GM18507 (cell line): ENCODE data around the gene DMD.
"Not testable (repeated sequence)": the region's sequence is repeated elsewhere in the genome, so short reads cannot be mapped to it uniquely, and the experiment has no call there.

ENCODE experiments used
- DNase-seq: peaks from one replicate; pipeline ENCODE4 v3.0.0; 2011; ENCODE audit warnings: low read depth; ENCODE audit not compliant: insufficient read length; ENCODE audit errors: extremely low spot score
- FAIRE-seq: peaks from 2 replicates; lab custom pipeline; 2011; peaks lifted over from hg19 to GRCh38; lab: Jason Lieb, UNC

The DMD gene

DNA sequence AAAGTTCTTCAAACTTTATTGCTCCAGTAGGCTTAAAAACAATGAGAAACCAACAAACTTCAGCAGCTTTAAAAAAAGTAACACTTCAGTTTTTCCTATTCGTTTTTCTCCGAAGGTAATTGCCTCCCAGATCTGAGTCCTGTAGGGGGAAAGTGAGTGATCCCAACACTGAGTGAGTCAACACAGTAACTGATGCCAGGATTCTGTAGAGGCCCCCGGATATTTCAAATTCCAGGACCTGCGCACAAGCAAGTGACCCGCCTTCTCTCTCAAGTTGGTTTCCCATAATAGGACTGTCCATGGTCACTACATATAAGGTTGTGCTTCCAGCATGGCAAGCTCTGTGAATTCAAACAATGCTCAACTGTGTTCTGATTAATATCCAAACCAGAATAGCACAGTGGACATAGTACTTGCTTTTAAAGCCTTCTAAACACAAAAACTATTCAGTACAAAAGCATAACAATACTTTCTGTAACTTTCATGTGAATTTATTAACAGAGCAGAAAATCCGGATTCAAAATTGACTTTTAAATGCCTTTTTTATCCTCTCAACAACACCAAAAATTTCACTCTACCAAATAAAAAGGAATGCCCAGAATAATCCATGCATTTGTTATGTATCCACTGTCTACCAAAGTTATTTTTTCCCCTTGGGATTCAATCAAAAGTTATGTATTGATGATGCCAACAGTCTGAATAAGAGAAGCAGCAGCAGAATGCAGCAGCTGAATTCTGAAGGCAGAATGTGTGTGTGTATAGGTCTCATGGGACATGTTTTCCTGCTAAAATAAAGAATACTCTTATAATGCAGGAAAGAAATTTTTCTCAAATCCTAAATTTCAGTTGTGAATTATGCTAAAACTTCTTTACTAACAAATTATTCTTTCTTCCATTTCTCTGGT lies at the start of gene DMD:
DMD (minus strand) TSS at position 194 of the 905 bp plus-strand sequence. CDS start 237 bp downstream, outside the sequence.
- no peak for FAIRE-seq
- DNase-seq, result no peak

DNA sequence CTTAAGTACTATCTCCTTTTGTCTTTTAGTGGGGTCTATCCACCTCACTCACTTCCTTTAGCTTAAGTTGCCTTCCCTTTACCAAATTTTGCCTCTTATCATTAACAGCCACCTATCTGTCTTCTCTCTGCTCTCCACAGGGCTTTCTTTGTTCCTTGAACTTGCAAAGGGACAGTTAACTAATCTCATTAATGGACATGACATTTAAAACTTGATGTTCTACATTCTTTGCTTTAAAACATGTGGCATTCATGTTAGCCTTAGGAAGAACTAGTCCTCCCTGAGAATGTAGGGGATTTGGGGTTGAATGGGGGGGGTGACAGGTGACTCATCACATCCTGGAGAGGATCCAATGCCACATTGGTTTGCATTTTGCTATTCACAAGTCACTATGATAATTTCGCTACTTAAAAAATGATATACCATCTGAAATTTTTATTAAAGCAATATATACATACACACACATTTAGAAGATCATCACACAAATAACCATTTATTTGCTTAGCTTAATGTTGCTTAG lies 41.0 kb upstream of the DMD start:
- DNase-seq (no peak), FAIRE-seq (no peak)

DNA sequence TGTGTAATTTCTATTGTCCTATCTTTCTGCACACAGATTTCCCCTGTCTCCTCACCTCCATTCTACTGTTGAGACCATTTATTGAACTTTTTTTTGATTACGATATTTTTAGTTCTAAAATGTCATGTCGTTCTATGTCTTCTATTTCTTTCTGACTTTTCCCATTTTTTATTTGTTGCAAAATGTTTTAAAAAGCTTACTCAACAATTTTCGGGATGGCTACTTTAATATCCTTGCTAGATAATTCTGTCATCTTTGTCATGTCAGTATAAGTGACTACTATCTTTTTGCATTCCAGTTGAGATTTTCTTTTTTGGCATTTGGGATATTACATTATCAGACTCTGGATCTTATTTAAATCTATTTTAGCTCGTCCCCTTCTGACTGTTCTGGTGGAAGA lies 7.5 kb upstream of the DMD start:
- FAIRE-seq (no peak), DNase-seq (no peak)

DNA sequence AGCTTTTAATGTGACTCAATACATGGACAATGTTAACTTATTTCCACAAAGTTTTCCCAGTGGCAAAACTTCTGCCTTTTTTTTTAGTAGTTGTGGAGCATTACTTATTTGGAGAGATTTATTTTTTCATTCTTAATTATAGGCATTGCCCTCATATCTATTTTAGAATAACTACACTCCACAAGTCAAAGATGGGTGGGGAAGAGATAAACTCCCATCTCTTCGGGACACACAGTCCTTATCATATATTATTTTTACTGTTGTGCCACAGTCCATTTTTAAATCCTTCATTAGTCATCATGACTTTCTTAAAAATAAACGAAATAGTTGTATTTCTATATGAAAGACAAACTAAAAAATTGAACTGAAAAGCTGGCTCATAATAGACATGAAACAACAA lies 1.2 kb downstream of the DMD start:
- FAIRE-seq (no peak), DNase-seq (no peak)

DNA sequence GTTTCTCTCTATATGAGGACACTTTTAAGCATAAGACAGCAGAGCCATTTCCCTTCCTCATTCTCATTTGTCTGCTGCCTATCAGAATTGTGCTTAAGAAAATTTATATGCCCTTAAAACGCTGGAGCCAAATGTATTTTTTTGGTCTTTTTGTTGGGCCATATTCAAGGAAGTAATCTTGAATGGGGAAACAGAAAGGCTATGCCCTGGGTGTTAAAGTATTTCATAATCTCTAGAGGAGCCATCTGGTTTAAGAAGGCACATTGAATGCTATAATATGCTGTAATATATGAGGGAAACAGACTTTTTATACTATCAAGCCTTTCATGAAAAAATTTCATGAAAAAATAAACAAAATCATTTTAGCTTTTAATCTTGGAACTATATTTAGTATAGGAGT lies 4.3 kb downstream of the DMD start:
- FAIRE-seq, result no peak
- DNase-seq, result no peak

DNA sequence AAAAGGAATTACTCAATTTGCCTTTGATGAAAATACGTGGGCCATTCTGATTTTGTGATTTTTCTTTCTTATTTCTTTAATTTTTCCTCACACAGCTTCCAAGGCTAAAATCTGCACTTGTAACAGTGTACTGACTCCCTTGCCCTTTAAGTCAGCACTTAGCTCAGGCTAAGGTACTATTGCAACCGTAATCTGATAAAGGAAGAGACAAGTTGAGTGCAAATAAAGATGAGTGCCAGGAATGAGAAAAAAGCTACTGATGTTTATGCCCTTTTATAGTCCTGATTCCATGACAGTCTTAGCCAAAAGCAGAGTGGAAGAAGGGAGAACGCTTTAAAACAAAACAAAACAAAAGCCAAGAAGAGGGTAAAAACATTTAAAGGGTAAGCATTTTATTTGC lies 6.0 kb downstream of the DMD start:
- no peak for FAIRE-seq

DNA sequence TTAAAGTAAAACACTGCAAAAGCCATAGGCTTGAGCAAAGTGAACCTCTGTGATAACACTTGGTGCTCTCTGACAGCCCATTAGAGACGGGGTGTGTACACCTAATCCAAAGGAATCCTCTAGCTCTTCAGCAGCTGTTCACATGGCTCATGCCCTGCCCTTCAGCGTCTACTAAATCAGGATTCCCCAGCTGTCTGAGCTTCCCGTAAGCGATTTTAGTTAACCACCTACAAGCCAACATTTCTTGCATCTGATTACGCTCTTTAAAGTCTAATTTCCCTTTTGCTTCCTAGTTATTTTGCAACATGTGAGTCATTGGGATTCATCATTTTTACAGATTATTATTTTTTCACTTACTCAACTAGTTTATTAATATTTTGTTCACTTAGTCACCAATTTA lies 6.5 kb downstream of the DMD start:
- no peak for DNase-seq
- no peak for FAIRE-seq

More for the DNA sequence above, 6.0 kb downstream of the DMD start:
- no peak for DNase-seq

DNA sequence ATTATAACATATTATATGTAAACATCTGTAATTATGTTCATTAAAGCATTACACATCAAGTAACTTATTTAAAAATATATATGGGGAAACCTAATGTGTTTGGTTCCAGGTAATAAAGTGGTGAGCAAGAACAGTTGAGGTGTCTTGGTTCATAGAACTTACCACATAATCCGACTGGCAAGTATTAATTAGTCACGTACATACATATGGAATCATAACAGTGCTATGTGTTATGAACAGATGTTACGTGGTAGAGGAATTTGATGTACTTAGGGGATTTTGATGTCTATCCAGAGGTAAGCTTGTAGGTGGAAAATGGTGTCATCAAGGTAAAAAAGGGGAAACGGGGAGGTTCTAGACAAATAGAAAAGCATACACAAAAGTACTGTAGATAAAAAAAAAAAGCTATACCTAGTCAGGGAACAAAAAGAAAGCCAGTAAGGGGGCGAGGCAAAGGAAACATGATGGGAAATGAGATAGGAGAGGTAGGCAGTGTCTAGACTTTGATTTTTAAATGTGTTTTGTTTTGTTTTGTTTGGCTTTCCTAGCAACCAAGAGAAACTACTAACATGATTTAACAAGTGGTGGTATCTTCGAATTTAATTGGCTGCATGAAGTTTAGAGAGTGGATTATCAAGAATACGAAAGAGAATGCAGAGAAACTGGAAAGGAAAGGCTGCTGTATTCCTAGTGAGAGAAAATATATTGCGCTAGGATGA lies 12.6 kb downstream of the DMD start:
- FAIRE-seq (no peak), DNase-seq (no peak)

DNA sequence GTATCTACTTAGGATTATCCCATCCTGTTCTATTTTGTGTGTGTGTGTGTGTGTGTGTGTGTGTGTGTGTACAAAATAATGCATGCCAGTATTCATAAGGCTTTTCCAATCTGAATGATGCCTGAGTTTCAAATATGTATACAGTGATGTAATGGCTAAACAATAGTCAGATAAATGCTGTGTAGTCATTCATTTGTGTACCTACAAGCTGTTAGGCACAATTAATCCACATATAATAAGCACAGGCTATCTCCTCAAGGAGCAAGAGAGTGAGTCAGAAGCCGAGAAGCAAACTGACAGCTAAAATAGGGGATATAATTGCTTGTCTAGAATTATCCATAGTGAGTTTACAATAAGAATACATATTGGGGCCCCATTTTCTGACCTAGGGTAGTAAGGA lies 15.7 kb downstream of the DMD start:
- no peak for DNase-seq
- FAIRE-seq, result no peak

DNA sequence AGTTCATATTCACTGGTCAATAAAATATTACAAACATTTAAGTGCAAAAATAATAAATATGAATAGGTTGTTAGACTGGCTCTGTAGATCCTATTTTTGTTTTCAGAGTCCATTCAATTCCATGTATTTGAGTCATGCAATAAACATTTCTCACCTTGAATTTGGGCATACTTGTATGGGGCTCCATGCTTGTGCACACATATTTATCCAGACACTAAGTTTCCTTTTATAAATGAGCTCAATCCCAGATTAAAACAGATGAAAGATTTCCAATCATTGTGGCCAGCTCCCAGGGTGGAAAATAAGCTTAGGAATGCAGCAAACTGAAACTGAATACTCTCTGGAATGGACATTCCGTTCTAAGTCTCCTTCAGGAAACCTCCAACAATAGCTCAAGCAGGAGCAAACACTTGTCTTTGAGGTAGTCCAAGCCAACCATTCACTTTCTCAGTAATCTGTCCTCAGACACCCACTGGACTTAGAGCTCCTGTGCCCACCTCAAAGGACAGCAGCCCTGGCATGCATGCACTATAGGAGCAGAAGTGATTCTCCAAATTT lies 16.4 kb downstream of the DMD start:
- no peak for DNase-seq
- FAIRE-seq, result no peak

DNA sequence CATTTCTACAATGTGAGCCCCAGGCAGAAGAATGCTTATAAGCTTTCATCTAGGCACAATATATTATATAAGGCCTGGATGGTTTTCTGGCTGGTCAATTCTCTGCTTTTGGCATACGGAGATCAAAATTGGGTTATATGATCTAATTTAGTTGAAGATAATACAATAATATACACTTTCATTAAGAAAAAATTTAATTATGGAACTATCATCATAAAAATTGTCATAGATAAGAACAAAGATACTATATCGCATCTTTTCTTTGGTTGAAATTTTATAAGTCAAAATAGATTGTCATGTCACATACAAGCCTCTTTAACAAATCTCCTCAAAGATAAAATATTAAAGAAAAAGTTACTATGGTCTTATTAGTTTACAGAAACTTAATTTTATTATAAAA lies 17.1 kb downstream of the DMD start:
- DNase-seq (no peak), FAIRE-seq (no peak)

DNA sequence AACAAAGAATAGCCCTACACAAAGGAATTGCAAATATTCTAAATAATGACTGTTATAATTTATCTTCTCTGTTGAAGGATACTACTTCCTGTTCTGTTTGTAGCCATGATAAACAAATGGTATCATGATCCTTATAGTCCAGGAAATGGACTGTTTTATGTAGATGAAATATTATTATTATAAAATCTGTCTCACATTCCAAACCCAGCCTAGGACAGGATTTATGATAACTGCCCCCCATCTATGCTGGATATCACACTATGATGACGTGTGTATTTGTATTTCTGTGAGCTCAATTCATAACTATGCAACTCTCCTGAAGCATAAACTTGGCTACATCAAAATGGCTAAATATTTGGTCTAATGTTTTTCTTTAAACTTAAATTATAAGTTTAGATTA lies 21.3 kb downstream of the DMD start:
- FAIRE-seq (no peak), DNase-seq (no peak)

DNA sequence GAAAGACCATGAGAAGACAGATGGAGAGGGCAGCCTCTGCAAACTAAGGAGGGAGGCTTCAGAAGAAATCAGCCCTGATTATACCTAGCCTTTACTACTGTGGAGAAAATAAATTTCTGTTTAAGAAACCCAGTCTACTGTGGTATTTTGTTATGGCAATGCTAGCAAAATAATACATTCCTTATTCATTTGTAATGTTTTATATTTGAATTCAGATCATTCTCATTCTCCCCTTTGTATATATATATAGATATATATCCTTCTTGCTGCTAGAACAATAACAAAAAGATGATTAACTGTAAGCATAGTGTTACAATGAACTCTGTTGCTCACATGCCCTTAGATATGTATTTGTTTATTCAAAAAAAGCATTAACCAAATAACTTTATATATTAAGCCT lies 22.5 kb downstream of the DMD start:
- DNase-seq, result no peak

DNA sequence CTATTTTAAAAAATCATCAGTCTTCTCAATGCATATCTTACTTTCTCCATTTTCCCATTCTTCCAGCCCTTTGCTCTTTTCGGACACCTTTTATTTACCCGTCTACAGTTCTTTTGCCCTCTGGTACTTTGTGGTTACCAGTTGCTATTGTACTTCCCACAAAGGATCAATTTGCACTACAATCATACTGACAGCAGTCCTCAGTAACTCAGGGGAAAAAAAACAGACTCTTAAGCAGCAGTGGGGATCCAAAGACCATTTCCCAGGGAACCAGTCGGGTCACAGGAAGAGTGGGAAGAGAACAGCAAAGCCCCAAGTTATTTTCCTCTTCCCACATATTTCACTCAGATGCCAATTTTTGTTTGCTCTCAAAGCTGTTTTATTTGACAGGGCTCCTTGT lies 23.1 kb downstream of the DMD start:
- FAIRE-seq, result no peak
- DNase-seq, result no peak

More for the DNA sequence above, 22.5 kb downstream of the DMD start:
- no peak for FAIRE-seq

DNA sequence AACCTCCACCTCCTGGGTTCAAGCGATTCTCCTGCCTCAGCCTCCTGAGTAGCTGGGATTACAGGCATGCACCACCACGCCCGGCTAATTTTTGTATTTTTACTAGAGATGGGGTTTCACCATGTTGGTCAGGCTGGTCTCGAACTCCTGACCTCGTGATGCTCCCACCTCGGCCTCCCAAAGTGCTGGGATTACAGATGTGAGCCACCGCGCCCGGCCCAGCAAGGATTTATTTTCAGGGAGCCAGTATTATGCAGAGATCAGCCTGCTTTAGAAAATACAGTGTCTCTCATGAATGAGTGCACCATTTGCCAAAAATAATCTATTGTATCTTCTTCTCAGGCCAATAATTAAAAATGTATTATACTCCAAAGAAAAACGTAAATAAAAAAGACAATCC lies 26.5 kb downstream of the DMD start:
- not testable (repeated sequence) for DNase-seq, FAIRE-seq

DNA sequence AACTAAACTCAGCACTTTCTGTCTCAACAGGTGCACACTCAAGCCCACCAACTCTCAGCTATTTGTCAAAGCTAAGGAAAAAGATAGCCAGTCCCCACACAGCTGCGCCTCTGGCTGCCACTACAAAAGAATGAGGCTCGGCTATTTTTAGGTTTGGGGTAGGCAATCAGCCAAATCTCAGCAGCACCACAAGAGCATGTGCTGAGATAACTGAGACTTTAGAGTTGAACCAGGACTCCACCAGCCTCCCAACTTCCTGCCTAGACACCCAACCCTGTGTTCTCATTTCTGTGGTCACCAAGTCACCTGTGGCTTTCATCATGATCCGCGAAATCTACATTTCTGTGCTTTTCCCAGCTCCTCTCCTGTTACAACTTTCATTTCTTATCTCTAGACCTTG lies 28.0 kb downstream of the DMD start:
- DNase-seq, result no peak
- no peak for FAIRE-seq

DNA sequence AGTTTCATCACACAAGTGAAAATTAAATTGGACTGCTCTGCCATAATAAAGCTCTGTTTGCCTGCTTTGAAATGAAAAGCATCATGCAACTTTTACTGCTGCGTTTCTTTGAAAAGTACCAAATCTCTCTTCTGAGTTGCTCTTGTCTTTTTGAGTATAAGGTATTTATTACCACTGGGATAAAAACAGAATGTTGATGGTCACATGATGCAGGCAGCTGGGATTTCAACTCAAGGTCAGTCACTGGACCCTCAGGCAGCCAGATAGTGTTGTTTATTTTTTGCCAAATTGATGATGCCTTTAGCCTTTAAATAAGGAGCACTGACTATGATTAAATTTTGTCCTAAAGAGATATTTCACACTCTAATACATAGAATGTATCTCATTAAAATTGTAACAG lies 32.7 kb downstream of the DMD start:
- no peak for FAIRE-seq
- DNase-seq, result no peak

DNA sequence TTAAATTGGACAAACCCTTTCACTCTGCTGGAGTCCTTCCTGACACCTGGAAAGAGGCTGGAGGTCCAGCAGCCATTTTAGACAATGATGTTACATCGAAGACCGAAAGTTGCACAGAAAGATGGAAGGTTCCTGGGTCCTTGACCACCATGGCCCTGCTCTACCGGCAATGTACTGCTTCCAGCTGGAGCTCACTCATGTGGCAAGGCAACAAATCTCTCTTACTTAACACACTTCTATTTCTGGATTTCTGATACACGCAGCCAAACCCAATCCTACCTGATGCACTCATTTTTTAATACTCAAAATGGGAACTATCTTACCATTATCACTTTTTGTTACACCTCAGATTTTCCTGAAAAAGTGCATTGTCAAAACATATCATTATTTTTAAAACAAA lies 33.1 kb downstream of the DMD start:
- no peak for FAIRE-seq

DNA sequence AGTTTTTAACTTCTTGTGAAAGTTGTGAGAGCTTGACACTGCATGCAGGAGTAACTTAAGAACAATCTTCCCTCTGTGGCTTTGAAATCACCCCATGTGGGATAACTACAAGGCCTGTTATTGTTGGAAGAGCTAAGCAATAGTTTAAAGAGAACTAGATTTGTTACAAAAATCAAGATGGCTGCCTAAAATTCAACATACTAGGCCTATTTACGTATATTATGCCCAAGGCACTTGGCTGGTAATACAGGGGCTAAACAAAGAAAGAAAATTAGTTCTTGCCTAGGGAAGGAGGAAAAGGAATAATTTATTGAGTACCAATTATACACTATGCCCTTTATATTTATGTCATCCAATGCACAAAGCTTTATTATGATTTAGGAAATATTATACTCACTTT lies 36.1 kb downstream of the DMD start:
- DNase-seq (no peak), FAIRE-seq (no peak)

More for the DNA sequence above, 33.1 kb downstream of the DMD start:
- DNase-seq, result no peak

DNA sequence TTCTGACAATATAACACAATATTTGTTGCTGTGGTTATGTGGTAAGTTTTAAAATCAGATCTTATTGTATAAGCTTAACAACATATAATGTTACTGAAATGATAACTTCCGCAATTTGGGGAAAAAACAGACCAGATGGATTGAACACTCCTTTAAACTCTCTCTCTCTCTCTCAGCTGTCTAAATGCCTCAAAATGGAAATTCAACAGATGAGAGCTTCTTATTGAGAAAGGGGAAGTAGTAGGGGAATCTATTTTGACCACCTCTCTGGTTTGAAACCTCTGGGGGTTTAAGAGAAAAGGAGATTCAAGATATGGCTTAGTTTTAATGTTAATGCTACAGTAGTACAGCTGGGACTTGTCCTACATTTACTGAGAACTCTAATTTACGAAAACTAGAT lies 40.3 kb downstream of the DMD start:
- FAIRE-seq, result no peak
- DNase-seq, result no peak
